ENCODE results near the gene PAK1.

The PAK1 gene

DNA sequence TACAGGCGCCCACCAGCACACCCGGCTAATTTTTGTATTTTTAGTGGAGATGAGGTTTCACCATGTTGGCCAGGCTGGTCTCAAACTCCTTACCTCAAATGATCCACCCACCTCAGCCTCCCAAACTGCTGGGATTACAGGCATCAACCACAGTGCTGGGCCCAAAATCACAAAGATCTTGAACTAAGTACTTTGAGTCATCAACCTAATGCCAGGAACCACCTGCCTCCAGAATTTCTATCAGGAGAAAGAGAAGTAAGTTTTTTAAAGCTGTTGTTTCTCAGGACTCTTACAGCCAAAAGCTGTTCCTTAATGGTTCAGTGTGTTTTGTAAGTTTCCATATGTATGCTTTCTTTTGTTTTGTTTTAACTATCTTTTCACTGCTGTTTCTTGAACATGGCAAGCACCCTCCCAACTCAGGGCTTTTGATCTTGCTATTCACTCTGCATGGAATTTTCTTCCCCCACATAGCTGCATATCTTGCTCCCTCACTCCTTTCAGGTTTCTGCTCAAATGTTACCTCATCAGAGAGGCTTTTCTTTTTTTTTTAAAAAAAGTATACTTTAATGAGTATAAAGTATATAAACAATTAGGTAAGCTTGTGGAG lies 6.0 kb upstream of the PAK1 start:
- TF ChIP-seq, protein P1, sequence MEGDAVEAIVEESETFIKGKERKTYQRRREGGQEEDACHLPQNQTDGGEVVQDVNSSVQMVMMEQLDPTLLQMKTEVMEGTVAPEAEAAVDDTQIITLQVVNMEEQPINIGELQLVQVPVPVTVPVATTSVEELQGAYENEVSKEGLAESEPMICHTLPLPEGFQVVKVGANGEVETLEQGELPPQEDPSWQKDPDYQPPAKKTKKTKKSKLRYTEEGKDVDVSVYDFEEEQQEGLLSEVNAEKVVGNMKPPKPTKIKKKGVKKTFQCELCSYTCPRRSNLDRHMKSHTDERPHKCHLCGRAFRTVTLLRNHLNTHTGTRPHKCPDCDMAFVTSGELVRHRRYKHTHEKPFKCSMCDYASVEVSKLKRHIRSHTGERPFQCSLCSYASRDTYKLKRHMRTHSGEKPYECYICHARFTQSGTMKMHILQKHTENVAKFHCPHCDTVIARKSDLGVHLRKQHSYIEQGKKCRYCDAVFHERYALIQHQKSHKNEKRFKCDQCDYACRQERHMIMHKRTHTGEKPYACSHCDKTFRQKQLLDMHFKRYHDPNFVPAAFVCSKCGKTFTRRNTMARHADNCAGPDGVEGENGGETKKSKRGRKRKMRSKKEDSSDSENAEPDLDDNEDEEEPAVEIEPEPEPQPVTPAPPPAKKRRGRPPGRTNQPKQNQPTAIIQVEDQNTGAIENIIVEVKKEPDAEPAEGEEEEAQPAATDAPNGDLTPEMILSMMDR (IDR thresholded peaks at IDR 0.05; ENCODE audit: insufficient read depth, low read length), result no peak
- TF ChIP-seq SPI1 (IDR thresholded peaks at IDR 0.05; ENCODE audit: borderline replicate concordance, low read depth) (no peak), GABPA (IDR thresholded peaks at IDR 0.05; ENCODE audit: low read depth) (no peak), POLR2AphosphoS5 (IDR thresholded peaks at IDR 0.05; ENCODE audit: low read depth) (no peak)
- TF ChIP-seq, protein P2, sequence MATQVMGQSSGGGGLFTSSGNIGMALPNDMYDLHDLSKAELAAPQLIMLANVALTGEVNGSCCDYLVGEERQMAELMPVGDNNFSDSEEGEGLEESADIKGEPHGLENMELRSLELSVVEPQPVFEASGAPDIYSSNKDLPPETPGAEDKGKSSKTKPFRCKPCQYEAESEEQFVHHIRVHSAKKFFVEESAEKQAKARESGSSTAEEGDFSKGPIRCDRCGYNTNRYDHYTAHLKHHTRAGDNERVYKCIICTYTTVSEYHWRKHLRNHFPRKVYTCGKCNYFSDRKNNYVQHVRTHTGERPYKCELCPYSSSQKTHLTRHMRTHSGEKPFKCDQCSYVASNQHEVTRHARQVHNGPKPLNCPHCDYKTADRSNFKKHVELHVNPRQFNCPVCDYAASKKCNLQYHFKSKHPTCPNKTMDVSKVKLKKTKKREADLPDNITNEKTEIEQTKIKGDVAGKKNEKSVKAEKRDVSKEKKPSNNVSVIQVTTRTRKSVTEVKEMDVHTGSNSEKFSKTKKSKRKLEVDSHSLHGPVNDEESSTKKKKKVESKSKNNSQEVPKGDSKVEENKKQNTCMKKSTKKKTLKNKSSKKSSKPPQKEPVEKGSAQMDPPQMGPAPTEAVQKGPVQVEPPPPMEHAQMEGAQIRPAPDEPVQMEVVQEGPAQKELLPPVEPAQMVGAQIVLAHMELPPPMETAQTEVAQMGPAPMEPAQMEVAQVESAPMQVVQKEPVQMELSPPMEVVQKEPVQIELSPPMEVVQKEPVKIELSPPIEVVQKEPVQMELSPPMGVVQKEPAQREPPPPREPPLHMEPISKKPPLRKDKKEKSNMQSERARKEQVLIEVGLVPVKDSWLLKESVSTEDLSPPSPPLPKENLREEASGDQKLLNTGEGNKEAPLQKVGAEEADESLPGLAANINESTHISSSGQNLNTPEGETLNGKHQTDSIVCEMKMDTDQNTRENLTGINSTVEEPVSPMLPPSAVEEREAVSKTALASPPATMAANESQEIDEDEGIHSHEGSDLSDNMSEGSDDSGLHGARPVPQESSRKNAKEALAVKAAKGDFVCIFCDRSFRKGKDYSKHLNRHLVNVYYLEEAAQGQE (IDR thresholded peaks at IDR 0.05; ENCODE audit: insufficient replicate concordance, low read depth), result no peak
- no peak overlapping the region for H3K27ac ChIP-seq (replicated peaks)
- no peak for DNase-seq (ENCODE audit: low read depth in 1 of 2, low spot score in 1 of 2)

DNA sequence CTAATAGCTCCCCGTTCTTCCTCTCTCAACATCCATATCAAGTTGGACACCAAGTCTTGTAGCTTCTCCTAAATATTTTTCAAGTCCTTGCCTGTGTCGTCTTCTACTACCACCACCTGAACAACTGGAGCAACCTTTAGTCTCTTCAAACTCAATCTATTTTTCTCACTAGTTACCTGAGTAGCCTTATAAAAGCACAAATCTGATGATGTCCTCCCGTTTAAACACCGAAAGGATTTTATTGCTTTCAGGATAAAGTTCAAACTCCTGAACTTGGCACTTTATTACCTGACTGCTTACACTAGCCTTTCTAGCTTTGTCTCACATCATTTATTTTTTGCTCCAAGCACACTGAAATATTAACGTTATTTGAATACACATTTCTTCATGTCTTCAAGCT lies 1.3 kb upstream of the PAK1 start:
- no peak for DNase-seq (ENCODE audit: low read depth in 1 of 2, low spot score in 1 of 2)
- H3K27ac ChIP-seq (replicated peaks), result no peak overlapping the region
- TF ChIP-seq GABPA (IDR thresholded peaks at IDR 0.05; ENCODE audit: low read depth) (no peak), SPI1 (IDR thresholded peaks at IDR 0.05; ENCODE audit: borderline replicate concordance, low read depth) (no peak), POLR2AphosphoS5 (IDR thresholded peaks at IDR 0.05; ENCODE audit: low read depth) (no peak)
- TF ChIP-seq, protein P2 (IDR thresholded peaks at IDR 0.05; ENCODE audit: insufficient replicate concordance, low read depth), result no peak
- TF ChIP-seq, protein P1 (IDR thresholded peaks at IDR 0.05; ENCODE audit: insufficient read depth, low read length), result no peak
- no peak overlapping the region for H3K4me3 ChIP-seq (replicated peaks; ENCODE audit: insufficient read depth, low read length)
- H3K27me3 ChIP-seq (ENCODE audit: insufficient read depth, poor library complexity, severe bottlenecking), result no peaks in the 10 kb centered on the region

More for the DNA sequence above, 6.0 kb upstream of the PAK1 start:
- no peak overlapping the region for H3K4me3 ChIP-seq (replicated peaks; ENCODE audit: insufficient read depth, low read length)
- no peaks in the 10 kb centered on the region for H3K27me3 ChIP-seq (ENCODE audit: insufficient read depth, poor library complexity, severe bottlenecking)

DNA sequence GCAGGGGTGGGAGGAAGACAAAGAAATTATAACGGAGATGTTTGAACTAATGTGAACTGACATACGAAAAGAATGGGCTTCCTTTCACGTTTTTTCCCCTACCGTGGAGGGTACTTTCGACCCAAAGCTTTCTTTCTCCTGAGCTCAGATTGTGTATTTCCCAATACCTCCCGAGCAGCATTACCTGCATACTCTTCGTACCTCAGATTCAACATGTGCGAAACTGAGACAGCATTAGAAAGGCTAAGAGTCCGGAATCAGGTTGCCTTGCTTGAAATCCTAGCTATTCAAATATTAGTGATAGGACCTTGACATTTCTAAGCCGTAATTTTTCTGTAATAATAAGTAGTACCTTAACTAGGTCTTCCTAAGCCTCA lies 778 bp upstream of the PAK1 start:
- DNase-seq (ENCODE audit: low read depth in 1 of 2, low spot score in 1 of 2), result no peak
- H3K27me3 ChIP-seq (ENCODE audit: insufficient read depth, poor library complexity, severe bottlenecking), result no peaks in the 10 kb centered on the region
- H3K4me3 ChIP-seq (replicated peaks; ENCODE audit: insufficient read depth, low read length), result peak overlapping the region; percentile 61
- TF ChIP-seq POLR2AphosphoS5 (IDR thresholded peaks at IDR 0.05; ENCODE audit: low read depth), result no peak
- no peak for TF ChIP-seq GABPA (IDR thresholded peaks at IDR 0.05; ENCODE audit: low read depth)
- TF ChIP-seq, protein P2 (IDR thresholded peaks at IDR 0.05; ENCODE audit: insufficient replicate concordance, low read depth), result no peak
- TF ChIP-seq, protein P1 (IDR thresholded peaks at IDR 0.05; ENCODE audit: insufficient read depth, low read length), result no peak
- no peak for TF ChIP-seq SPI1 (IDR thresholded peaks at IDR 0.05; ENCODE audit: borderline replicate concordance, low read depth)
- no peak overlapping the region; the same call in 1 of the 2 replicates for H3K27ac ChIP-seq (replicated peaks)
